ENCODE results near the gene FHL3. TPM values are rescaled to one million over a fixed set of nuclear protein-coding genes. Genes with fewer than 3 reads are reported as not detected.
A peak's percentile ranks its signal among the peaks of the same experiment; 100 is the strongest.

Gene FHL3
- total and polyA plus RNA-seq, 2 of the 4 experiments (the other 2 are of a cell fraction): 11.5 to 27.1 TPM

DNA sequence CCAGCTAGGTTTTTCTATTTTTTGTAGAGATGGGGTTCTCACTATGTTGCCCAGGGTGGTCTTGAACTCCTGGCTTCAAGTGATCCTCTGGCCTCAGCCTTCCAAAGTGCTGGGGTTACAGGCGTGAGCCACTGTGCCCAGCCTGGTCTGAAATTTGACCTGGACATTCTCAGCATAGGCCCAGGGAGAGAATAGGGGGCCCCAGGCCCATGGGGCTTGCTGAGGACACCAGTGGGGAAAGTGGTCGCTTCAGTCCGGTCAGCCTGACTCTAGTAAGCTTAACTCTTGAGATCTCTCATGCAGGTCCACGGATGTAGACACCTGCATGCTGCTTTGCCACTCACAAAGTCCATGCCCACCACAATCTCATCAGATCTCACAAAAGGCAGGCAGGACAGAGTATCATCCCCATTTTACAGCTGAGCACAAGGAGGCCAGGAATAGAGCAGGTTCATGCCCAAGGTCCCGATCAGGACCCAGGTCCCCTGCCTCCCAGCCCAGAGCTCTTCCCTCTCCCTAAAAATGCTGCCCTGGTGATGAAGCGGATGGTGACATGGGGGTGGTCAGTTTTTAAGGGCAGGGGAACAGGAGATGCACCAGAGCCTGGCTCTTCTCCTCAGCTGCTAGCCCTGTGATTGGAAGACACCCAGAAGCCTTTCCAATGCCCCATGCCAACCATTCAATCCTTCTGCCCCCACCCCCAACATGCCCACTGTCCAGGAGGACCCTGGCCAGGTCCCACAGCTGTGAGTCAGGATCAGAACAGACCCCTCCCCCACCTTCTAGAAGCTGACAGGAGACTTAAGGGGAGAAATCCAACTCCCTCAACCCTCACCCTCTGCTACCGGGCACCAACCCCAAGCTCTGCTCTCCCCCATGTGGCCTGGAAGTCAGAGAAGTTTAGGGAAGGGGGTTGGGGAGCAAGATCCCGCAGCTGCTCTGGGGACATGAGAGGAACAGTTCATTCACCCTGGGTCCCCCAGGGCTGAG, 1.8 kb downstream of the FHL3 start:
- TF ChIP-seq, protein P1, sequence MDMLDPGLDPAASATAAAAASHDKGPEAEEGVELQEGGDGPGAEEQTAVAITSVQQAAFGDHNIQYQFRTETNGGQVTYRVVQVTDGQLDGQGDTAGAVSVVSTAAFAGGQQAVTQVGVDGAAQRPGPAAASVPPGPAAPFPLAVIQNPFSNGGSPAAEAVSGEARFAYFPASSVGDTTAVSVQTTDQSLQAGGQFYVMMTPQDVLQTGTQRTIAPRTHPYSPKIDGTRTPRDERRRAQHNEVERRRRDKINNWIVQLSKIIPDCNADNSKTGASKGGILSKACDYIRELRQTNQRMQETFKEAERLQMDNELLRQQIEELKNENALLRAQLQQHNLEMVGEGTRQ (IDR thresholded peaks at IDR 0.05; ENCODE audit: low read depth, low read length): peak; percentile 29
- TF ChIP-seq SMC3 (IDR thresholded peaks at IDR 0.05; ENCODE audit: low read depth, low read length): no peak
- peaks cover 19 to 58% of the 10 kb centered on the region in 2 experiments; a peak in 3 of 4 replicates for H3K79me1 ChIP-seq (ENCODE audit: low read depth in 1 of 2, low read length in 2 of 2)
- ATAC-seq (ENCODE audit: low read depth) (peak; percentile 3), DNase-seq (peak; percentile 41)
- TSS peak; percentile 55 for BruUV-seq (replicated peaks)
- H2AFZ ChIP-seq (replicated peaks; ENCODE audit: low read length, poor library complexity): peak overlapping the region; percentile 8
- intact Hi-C loops (cut with micrococcal nuclease): no loop called here
- no peak overlapping the region for H3K18ac ChIP-seq (ENCODE audit: low read depth, low read length)
- CTCF ChIA-PET: interaction anchor here (0.7 kb wide), 2 partner anchors 15 to 53 kb away, joined by 3 to 4 read pairs; no protein-coding TSS in a partner anchor
- peak overlapping the region; percentile 97 for H3K14ac ChIP-seq (replicated peaks; ENCODE audit: low read depth, low read length)
- no peak overlapping the region for H2BK120ac ChIP-seq (ENCODE audit: low read depth, low read length)
- H3K9me1 ChIP-seq (ENCODE audit: insufficient read depth, low read length): peaks cover 19% of the 10 kb centered on the region
- peak overlapping the region; percentile 74 for H3K4me2 ChIP-seq (ENCODE audit: low read depth, low read length)
- peak overlapping the region; percentile 93 for H3K4ac ChIP-seq (ENCODE audit: low read depth, low read length)
- H2AK5ac ChIP-seq (ENCODE audit: low read depth, low read length): peak overlapping the region; percentile 90; the same call in 1 of the 2 replicates
- peak overlapping the region; percentile 88 for H3K27ac ChIP-seq (ENCODE audit: insufficient read depth, low read length)
- peak overlapping the region; percentile 46 to 75; a peak in 1 of 4 replicates for H4K8ac ChIP-seq (ENCODE audit: low read depth in 2 of 2, low read length in 2 of 2)
- H4K91ac ChIP-seq (ENCODE audit: insufficient read depth, low read depth, low read length): peak overlapping the region; percentile 63; the same call in 1 of the 2 replicates
- peak overlapping the region; percentile 92 for H3K4me3 ChIP-seq (ENCODE audit: insufficient read depth, low read depth, low read length)
- H3K23ac ChIP-seq (ENCODE audit: low read depth, low read length): peak overlapping the region; percentile 99
- 100% methylated on average over 1 of the region's 8 CpGs; no CpG with 5 or more reads in 1 of the 2 experiments for WGBS, 2 experiments (ENCODE audit: extremely low coverage in 2 of 2, insufficient read length in 1 of 2)
- POLR2A ChIA-PET (ENCODE audit: unreplicated experiment): no interaction called here
- peaks cover 8% of the 10 kb centered on the region for H3K36me3 ChIP-seq (ENCODE audit: control insufficient read depth, insufficient read depth, low read length)
- H3K9me3 ChIP-seq (ENCODE audit: control insufficient read depth, insufficient read depth, low read length): no peaks in the 10 kb centered on the region
- H4K20me1 ChIP-seq (ENCODE audit: insufficient read depth, low read length): peaks cover 14% of the 10 kb centered on the region; the same call in 1 of the 2 replicates
- H3K9ac ChIP-seq (ENCODE audit: low read depth, low read length): peak overlapping the region; percentile 99
- no peaks in the 10 kb centered on the region for H3K27me3 ChIP-seq (ENCODE audit: control insufficient read depth, insufficient read depth, low read length)
- dilution Hi-C loops (cut with HindIII; ENCODE audit: low sequenced_read_pairs, unreplicated experiment): no loop called here
- H2BK15ac ChIP-seq (ENCODE audit: low read depth, low read length): no peak overlapping the region; the same call in 2 of the 3 replicates
- in situ Hi-C loops (cut with MboI; ENCODE audit: low sequenced_read_pairs): loop anchor here (25.0 kb wide), 3 partner anchors 416 to 1541 kb away; partner anchors contain the start of genes GNL2, MRPS15 and OSCP1
- no peak overlapping the region for H4K5ac ChIP-seq (ENCODE audit: low read depth, low read length)
- peak overlapping the region; percentile 47 for H3K56ac ChIP-seq (ENCODE audit: extremely low read depth, insufficient read depth, low read length)
- no peak overlapping the region for H2BK20ac ChIP-seq (ENCODE audit: low read depth, low read length)
- peak overlapping the region; percentile 29 for H2BK5ac ChIP-seq (ENCODE audit: low read depth, low read length, poor library complexity, severe bottlenecking)
- peak overlapping the region; percentile 91 for H2AK9ac ChIP-seq (replicated peaks; ENCODE audit: low read depth, low read length, poor library complexity)
- H3K4me1 ChIP-seq (ENCODE audit: control insufficient read depth, insufficient read depth, low read length): peaks cover 33% of the 10 kb centered on the region

Measured in IMR-90 (cell line).